Ectodermal cell (in vitro differentiated cells): Measurements from ENCODE around the gene SATB1. TPM values are rescaled to one million over a fixed set of nuclear protein-coding genes. Genes with fewer than 3 reads are reported as not detected.
"Not testable (repeated sequence)": the region's sequence is repeated elsewhere in the genome, so short reads cannot be mapped to it uniquely, and the experiment has no call there.

Source experiments
- H3K27ac ChIP-seq: 2 replicates; pipeline ENCODE4 v1.7.0; 2013; ENCODE audit warnings: mild to moderate bottlenecking, low read depth, low read length; ENCODE audit not compliant: insufficient read depth, poor library complexity, severe bottlenecking
- H3K27me3 ChIP-seq: 2 replicates; pipeline ENCODE4 v1.7.0; 2013; ENCODE audit warnings: mild to moderate bottlenecking, low read length; ENCODE audit not compliant: insufficient read depth, control insufficient read depth, poor library complexity, severe bottlenecking
- H3K36me3 ChIP-seq: one replicate; pipeline ENCODE4 v1.7.0; 2013; ENCODE audit warnings: low read length; ENCODE audit not compliant: control insufficient read depth, insufficient read depth
- H3K4me1 ChIP-seq: one replicate; pipeline ENCODE4 v1.7.0; 2013; ENCODE audit warnings: low read length; ENCODE audit not compliant: control insufficient read depth, insufficient read depth
- H3K4me3 ChIP-seq: 2 replicates; pipeline ENCODE4 v1.7.0; 2013; ENCODE audit warnings: low read depth, low read length, control low read depth; ENCODE audit not compliant: insufficient read depth
- H3K9me3 ChIP-seq: 2 replicates; pipeline ENCODE4 v1.7.0; 2013; ENCODE audit warnings: mild to moderate bottlenecking, low read length, moderate library complexity; ENCODE audit not compliant: control insufficient read depth
- WGBS, 2 experiments: methylation state at CpG; one replicate each; pipeline ENCODE4 v1.1.7; 2013; ENCODE audit warnings: missing lambda C conversion rate in 2 of 2; 5-methylcytosine and 5-hydroxymethylcytosine counted together
- polyA plus RNA-seq, 4 experiments: library from polyadenylated mRNA; stranded (reverse); fragments of 50-300 nt; gene quantifications; one replicate each; pipeline ENCODE4 v1.2.3, GENCODE V29; 2013

Gene SATB1
- 37.2 TPM for polyA plus RNA-seq (2013, experiment 1 of 4)
- polyA plus RNA-seq (2013, experiment 2 of 4): 37.0 TPM
- polyA plus RNA-seq (2013, experiment 3 of 4): 37.6 TPM
- polyA plus RNA-seq (2013, experiment 4 of 4): 43.0 TPM

GRCh38 chr3:18424729-18425640, at the start of gene SATB1:
TSS of gene SATB1 (minus strand) at chr3:18425339. CDS start at chr3:18420967, 4,372 bp downstream.
- Histone ChIP-seq H3K9me3 (no peaks in the 10 kb centered on the region), H3K36me3 (no peaks in the 10 kb centered on the region), H3K27me3 (peaks cover 9% of the 10 kb centered on the region), H3K4me1 (no peaks in the 10 kb centered on the region), H3K27ac (peak within 1 kb of the TSS; percentile 69), H3K4me3 (peak within 1 kb of the TSS; percentile 88)
- WGBS, 2 experiments: 0 to 1% methylated on average over 81 to 89 of the region's 89 CpGs

- Histone ChIP-seq H3K4me3 (no peak overlapping the region), H3K27ac (no peak overlapping the region), H3K27me3 (no peaks in the 10 kb centered on the region), H3K36me3 (no peaks in the 10 kb centered on the region), H3K4me1 (no peaks in the 10 kb centered on the region), H3K9me3 (no peaks in the 10 kb centered on the region)
- 100% methylated on average over 1 of the region's 2 CpGs; no CpG with 5 or more reads in 1 of the 2 experiments for WGBS, 2 experiments
These were observed 49.1 kb upstream of the SATB1 start for GRCh38 chr3:18474202-18474601.

GRCh38 chr3:18469775-18470174, 44.6 kb upstream of the SATB1 start:
- no peaks in the 10 kb centered on the region for H3K4me1 ChIP-seq
- H3K36me3 ChIP-seq: no peaks in the 10 kb centered on the region
- 89 to 100% methylated on average over 1 of the region's 1 CpG for WGBS, 2 experiments
- no peaks in the 10 kb centered on the region for H3K9me3 ChIP-seq
- H3K27ac ChIP-seq: no peak overlapping the region
- H3K4me3 ChIP-seq: no peak overlapping the region
- no peaks in the 10 kb centered on the region for H3K27me3 ChIP-seq

GRCh38 chr3:18466136-18466535, 41.0 kb upstream of the SATB1 start:
- Histone ChIP-seq H3K9me3 (no peaks in the 10 kb centered on the region), H3K36me3 (no peaks in the 10 kb centered on the region), H3K4me1 (no peaks in the 10 kb centered on the region), H3K27ac (no peak overlapping the region), H3K27me3 (no peaks in the 10 kb centered on the region), H3K4me3 (no peak overlapping the region)
- 89 to 100% methylated on average over 1 of the region's 1 CpG for WGBS, 2 experiments

- Histone ChIP-seq H3K27me3 (no peaks in the 10 kb centered on the region), H3K36me3 (no peaks in the 10 kb centered on the region), H3K4me3 (no peak overlapping the region), H3K9me3 (no peaks in the 10 kb centered on the region), H3K4me1 (no peaks in the 10 kb centered on the region), H3K27ac (no peak overlapping the region)
- 80 to 100% methylated on average over 1 of the region's 2 CpGs for WGBS, 2 experiments
These were observed 29.6 kb upstream of the SATB1 start for GRCh38 chr3:18454766-18455165.

- not testable (repeated sequence) for H3K27ac ChIP-seq, H3K9me3 ChIP-seq, H3K4me1 ChIP-seq, H3K36me3 ChIP-seq, H3K4me3 ChIP-seq
- peaks cover 19% of the 10 kb centered on the region for H3K27me3 ChIP-seq
- WGBS, 2 experiments: 96 to 97% methylated on average over 6 of the region's 6 CpGs
These were observed 24.5 kb upstream of the SATB1 start for GRCh38 chr3:18449618-18450017.

GRCh38 chr3:18447720-18448119, 22.6 kb upstream of the SATB1 start:
- Histone ChIP-seq H3K9me3 (no peaks in the 10 kb centered on the region), H3K4me3 (no peak overlapping the region), H3K4me1 (peaks cover 9% of the 10 kb centered on the region), H3K36me3 (no peaks in the 10 kb centered on the region), H3K27me3 (peaks cover 38% of the 10 kb centered on the region), H3K27ac (no peak overlapping the region)

GRCh38 chr3:18446149-18446825, 21.1 kb upstream of the SATB1 start:
- no peaks in the 10 kb centered on the region for H3K36me3 ChIP-seq
- peaks cover 50% of the 10 kb centered on the region for H3K27me3 ChIP-seq
- H3K9me3 ChIP-seq: no peaks in the 10 kb centered on the region
- peaks cover 9% of the 10 kb centered on the region for H3K4me1 ChIP-seq
- WGBS, 2 experiments: 41 to 55% methylated on average over 4 to 7 of the region's 7 CpGs
- peak overlapping the region; percentile 54 for H3K4me3 ChIP-seq
- no peak overlapping the region for H3K27ac ChIP-seq

GRCh38 chr3:18445401-18446148, 20.4 kb upstream of the SATB1 start:
- Histone ChIP-seq H3K4me3 (peak overlapping the region; percentile 54), H3K4me1 (peaks cover 9% of the 10 kb centered on the region), H3K27me3 (peaks cover 57% of the 10 kb centered on the region), H3K9me3 (no peaks in the 10 kb centered on the region), H3K27ac (no peak overlapping the region), H3K36me3 (no peaks in the 10 kb centered on the region)
- 2 to 3% methylated on average over 29 to 31 of the region's 33 CpGs for WGBS, 2 experiments
